Measurements from ENCODE around the gene GJC3. TPM values are rescaled to one million over a fixed set of nuclear protein-coding genes. Genes with fewer than 3 reads are reported as not detected.
"Not testable (repeated sequence)": the region's sequence is repeated elsewhere in the genome, so short reads cannot be mapped to it uniquely, and the experiment has no call there.

GJC3 gene
- total RNA-seq, 2 experiments from 2014 or later: not detected

- CTCF ChIA-PET; H3K36me3 Mint-ChIP-seq; H3K9me3 Mint-ChIP-seq (ENCODE audit: low read depth); DNase-seq; H3K4me1 Mint-ChIP-seq; H3K4me3 Mint-ChIP-seq; ATAC-seq; H3K27ac Mint-ChIP-seq: not testable (repeated sequence)
- H3K27me3 Mint-ChIP-seq: peaks cover 11% of the 10 kb centered on the region
Measured at GRCh38 chr7:99950819-99951218, 21.4 kb upstream of the GJC3 start.

GRCh38 chr7:99949645-99950228 is 20.3 kb upstream of the GJC3 start:
- Mint-ChIP-seq H3K27ac (no peak overlapping the region), H3K36me3 (no peaks in the 10 kb centered on the region), H3K4me1 (peaks cover 5% of the 10 kb centered on the region), H3K27me3 (peaks cover 7% of the 10 kb centered on the region), H3K9me3 (ENCODE audit: low read depth) (peaks cover 4% of the 10 kb centered on the region), H3K4me3 (no peak overlapping the region)
- DNase-seq (no peak), ATAC-seq (no peak)
- CTCF ChIA-PET: no interaction called here

GRCh38 chr7:99947608-99948007 is 18.2 kb upstream of the GJC3 start:
- Mint-ChIP-seq H3K36me3 (no peaks in the 10 kb centered on the region), H3K9me3 (ENCODE audit: low read depth) (peaks cover 4% of the 10 kb centered on the region), H3K27me3 (peaks cover 21% of the 10 kb centered on the region), H3K27ac (no peak overlapping the region), H3K4me3 (no peak overlapping the region), H3K4me1 (peaks cover 3% of the 10 kb centered on the region)
- CTCF ChIA-PET: no interaction called here
- DNase-seq (no peak), ATAC-seq (no peak)

GRCh38 chr7:99944497-99945070 is 15.2 kb upstream of the GJC3 start:
- ATAC-seq: no peak
- Mint-ChIP-seq H3K4me3 (no peak overlapping the region), H3K4me1 (peaks cover 3% of the 10 kb centered on the region), H3K27ac (no peak overlapping the region), H3K36me3 (no peaks in the 10 kb centered on the region), H3K9me3 (ENCODE audit: low read depth) (no peaks in the 10 kb centered on the region), H3K27me3 (peaks cover 33% of the 10 kb centered on the region)
- CTCF ChIA-PET: interaction anchor here (0.7 to 2.1 kb wide), 3 partner anchors 9 to 35 kb away, joined by 3 to 5 read pairs (median 4); no protein-coding TSS in a partner anchor
- no peak for DNase-seq

- no peak overlapping the region for H3K27ac Mint-ChIP-seq
- CTCF ChIA-PET: interaction anchor here (0.7 to 2.1 kb wide), 4 partner anchors 8 to 36 kb away, joined by 3 to 5 read pairs (median 4); no protein-coding TSS in a partner anchor
Measured at GRCh38 chr7:99943641-99944496, 14.4 kb upstream of the GJC3 start.

GRCh38 chr7:99938296-99938695 is 8.9 kb upstream of the GJC3 start:
- H3K4me3 Mint-ChIP-seq: no peak overlapping the region
- H3K4me1 Mint-ChIP-seq: peaks cover 9% of the 10 kb centered on the region
- no peak for DNase-seq
- H3K36me3 Mint-ChIP-seq: no peaks in the 10 kb centered on the region
- no peak for ATAC-seq
- CTCF ChIA-PET: interaction anchor here (1.3 to 2.2 kb wide), 2 partner anchors 25 to 41 kb away, joined by 4 to 8 read pairs; no protein-coding TSS in a partner anchor
- peaks cover 9% of the 10 kb centered on the region for H3K9me3 Mint-ChIP-seq (ENCODE audit: low read depth)
- no peak overlapping the region for H3K27ac Mint-ChIP-seq
- peaks cover 34% of the 10 kb centered on the region for H3K27me3 Mint-ChIP-seq

More at GRCh38 chr7:99943641-99944496, 14.4 kb upstream of the GJC3 start:
- Mint-ChIP-seq H3K9me3 (ENCODE audit: low read depth) (peaks cover 2% of the 10 kb centered on the region), H3K27me3 (peaks cover 33% of the 10 kb centered on the region), H3K4me1 (peaks cover 3% of the 10 kb centered on the region), H3K4me3 (no peak overlapping the region), H3K36me3 (no peaks in the 10 kb centered on the region)
- ATAC-seq: no peak
- no peak for DNase-seq

GRCh38 chr7:99935009-99935408 is 5.6 kb upstream of the GJC3 start:
- CTCF ChIA-PET; DNase-seq; H3K9me3 Mint-ChIP-seq (ENCODE audit: low read depth); H3K4me3 Mint-ChIP-seq; ATAC-seq; H3K27ac Mint-ChIP-seq; H3K36me3 Mint-ChIP-seq: not testable (repeated sequence)
- peaks cover 22% of the 10 kb centered on the region for H3K27me3 Mint-ChIP-seq
- peaks cover 10% of the 10 kb centered on the region for H3K4me1 Mint-ChIP-seq

- ATAC-seq (no peak), DNase-seq (no peak)
- H3K27ac Mint-ChIP-seq: no peak overlapping the region
- CTCF ChIA-PET: interaction anchor here (0.8 to 2.6 kb wide), 6 partner anchors 11 to 59 kb away, joined by 3 to 16 read pairs (median 5); partner anchors contain the start of gene TRIM4
- no peaks in the 10 kb centered on the region for H3K9me3 Mint-ChIP-seq (ENCODE audit: low read depth)
- peaks cover 23% of the 10 kb centered on the region for H3K4me1 Mint-ChIP-seq
- H3K36me3 Mint-ChIP-seq: no peaks in the 10 kb centered on the region
- no peak overlapping the region for H3K4me3 Mint-ChIP-seq
- H3K27me3 Mint-ChIP-seq: peaks cover 41% of the 10 kb centered on the region
Measured at GRCh38 chr7:99930376-99930775, 956 bp upstream of the GJC3 start.

GRCh38 chr7:99929730-99930053 is 272 bp upstream of the GJC3 start:
- no peaks in the 10 kb centered on the region for H3K9me3 Mint-ChIP-seq (ENCODE audit: low read depth)
- H3K4me1 Mint-ChIP-seq: peaks cover 17% of the 10 kb centered on the region
- H3K4me3 Mint-ChIP-seq: peak overlapping the region; percentile 53
- ATAC-seq: peak; percentile 42
- no peak for DNase-seq
- peaks cover 42% of the 10 kb centered on the region for H3K27me3 Mint-ChIP-seq
- H3K27ac Mint-ChIP-seq: no peak overlapping the region
- CTCF ChIA-PET: interaction anchor here (0.7 to 2.6 kb wide), 10 partner anchors 9 to 124 kb away, joined by 3 to 16 read pairs (median 4); partner anchors contain the start of gene TRIM4
- H3K36me3 Mint-ChIP-seq: no peaks in the 10 kb centered on the region

GRCh38 chr7:99928188-99928587 is 1.2 kb downstream of the GJC3 start:
- Mint-ChIP-seq H3K4me3 (no peak overlapping the region), H3K27ac (no peak overlapping the region), H3K4me1 (peaks cover 17% of the 10 kb centered on the region), H3K36me3 (no peaks in the 10 kb centered on the region), H3K27me3 (peaks cover 40% of the 10 kb centered on the region), H3K9me3 (ENCODE audit: low read depth) (no peaks in the 10 kb centered on the region)
- CTCF ChIA-PET: interaction anchor here (1.8 to 2.6 kb wide), 2 partner anchors 9 to 15 kb away, joined by 6 to 16 read pairs; partner anchors contain the start of gene TRIM4
- DNase-seq (no peak), ATAC-seq (no peak)

GRCh38 chr7:99927536-99927935 is 1.9 kb downstream of the GJC3 start:
- no peak for DNase-seq
- no peak overlapping the region for H3K27ac Mint-ChIP-seq
- H3K4me3 Mint-ChIP-seq: no peak overlapping the region
- no peak for ATAC-seq
- no peaks in the 10 kb centered on the region for H3K36me3 Mint-ChIP-seq
- H3K4me1 Mint-ChIP-seq: peaks cover 17% of the 10 kb centered on the region
- no peaks in the 10 kb centered on the region for H3K9me3 Mint-ChIP-seq (ENCODE audit: low read depth)
- H3K27me3 Mint-ChIP-seq: peaks cover 37% of the 10 kb centered on the region
- CTCF ChIA-PET: interaction anchor here (0.5 to 0.9 kb wide), 2 partner anchors 9 to 211 kb away, joined by 3 read pairs; no protein-coding TSS in a partner anchor

GRCh38 chr7:99926321-99926720 is 3.1 kb downstream of the GJC3 start:
- ATAC-seq (no peak), DNase-seq (no peak)
- H3K27ac Mint-ChIP-seq: no peak overlapping the region
- peaks cover 35% of the 10 kb centered on the region for H3K27me3 Mint-ChIP-seq
- CTCF ChIA-PET: interaction anchor here (0.7 kb wide), 1 partner anchor 1151 kb away, joined by 3 read pairs; no protein-coding TSS in a partner anchor
- no peaks in the 10 kb centered on the region for H3K9me3 Mint-ChIP-seq (ENCODE audit: low read depth)
- H3K4me3 Mint-ChIP-seq: no peak overlapping the region
- peaks cover 19% of the 10 kb centered on the region for H3K4me1 Mint-ChIP-seq
- H3K36me3 Mint-ChIP-seq: peaks cover 9% of the 10 kb centered on the region

- Mint-ChIP-seq H3K4me3 (no peak overlapping the region), H3K36me3 (peaks cover 14% of the 10 kb centered on the region), H3K27me3 (peaks cover 28% of the 10 kb centered on the region), H3K9me3 (ENCODE audit: low read depth) (no peaks in the 10 kb centered on the region), H3K27ac (no peak overlapping the region), H3K4me1 (peaks cover 21% of the 10 kb centered on the region)
- DNase-seq (no peak), ATAC-seq (no peak)
- CTCF ChIA-PET: interaction anchor here (0.6 to 1.4 kb wide), 3 partner anchors 10 to 106 kb away, joined by 3 to 4 read pairs (median 3); no protein-coding TSS in a partner anchor
Measured at GRCh38 chr7:99923200-99923599, 6.2 kb downstream of the GJC3 start.
